Measurements from ENCODE around the gene PIPOX. TPM values are rescaled to one million over a fixed set of nuclear protein-coding genes. Genes with fewer than 3 reads are reported as not detected.

Gene PIPOX
- total RNA-seq, 1 donor from 2014 or later, result 4.1 TPM

DNA sequence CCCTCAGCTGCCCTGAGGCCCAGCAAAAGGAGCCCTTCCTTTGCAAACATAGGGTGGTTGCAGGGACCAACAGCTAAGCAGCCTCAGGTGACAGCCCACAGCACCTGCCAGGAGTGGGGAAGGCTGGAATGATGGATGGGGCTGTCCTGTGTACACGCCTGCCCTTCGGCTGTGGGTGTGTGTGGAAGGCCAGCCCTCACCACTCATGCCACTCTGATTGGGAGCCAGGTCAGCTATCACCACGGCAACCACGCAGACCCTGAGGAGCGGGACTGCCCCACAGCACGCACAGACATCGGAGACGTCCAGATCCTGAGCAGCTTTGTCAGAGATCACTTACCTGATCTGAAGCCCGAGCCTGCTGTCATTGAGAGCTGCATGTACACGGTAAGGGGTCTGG lies 11.9 kb downstream of the PIPOX start:
- no peaks in the 10 kb centered on the region for H3K36me3 Mint-ChIP-seq
- H3K27me3 Mint-ChIP-seq (ENCODE audit: low read depth), result peaks cover 42% of the 10 kb centered on the region
- DNase-seq (ENCODE audit: low spot score in 2 of 2, unreplicated experiment in 2 of 2), result no peak
- H3K9me3 Mint-ChIP-seq, result no peaks in the 10 kb centered on the region
- H3K4me3 Mint-ChIP-seq, result no peak overlapping the region
- no peak for TF ChIP-seq CTCF (IDR thresholded peaks at IDR 0.05; ENCODE audit: unreplicated experiment)
- peaks cover 10% of the 10 kb centered on the region for H3K4me1 Mint-ChIP-seq
- no peak overlapping the region for H3K27ac Mint-ChIP-seq

GRCh38 chr17:29057361-29057760 lies 14.4 kb downstream of the PIPOX start:
- H3K4me3 Mint-ChIP-seq, result no peak overlapping the region
- no peaks in the 10 kb centered on the region for H3K36me3 Mint-ChIP-seq
- H3K4me1 Mint-ChIP-seq, result peaks cover 26% of the 10 kb centered on the region
- DNase-seq (ENCODE audit: low spot score in 2 of 2, unreplicated experiment in 2 of 2), result no peak
- no peak overlapping the region for H3K27ac Mint-ChIP-seq
- H3K9me3 Mint-ChIP-seq, result no peaks in the 10 kb centered on the region
- H3K27me3 Mint-ChIP-seq (ENCODE audit: low read depth), result peaks cover 34% of the 10 kb centered on the region
- TF ChIP-seq CTCF (IDR thresholded peaks at IDR 0.05; ENCODE audit: unreplicated experiment), result no peak

- Mint-ChIP-seq H3K4me3 (no peak overlapping the region), H3K27ac (no peak overlapping the region), H3K9me3 (no peaks in the 10 kb centered on the region), H3K27me3 (ENCODE audit: low read depth) (peaks cover 31% of the 10 kb centered on the region), H3K4me1 (peaks cover 26% of the 10 kb centered on the region), H3K36me3 (no peaks in the 10 kb centered on the region)
- TF ChIP-seq CTCF (IDR thresholded peaks at IDR 0.05; ENCODE audit: unreplicated experiment), result no peak
- no peak for DNase-seq (ENCODE audit: low spot score in 2 of 2, unreplicated experiment in 2 of 2)
These were observed 15.4 kb downstream of the PIPOX start for GRCh38 chr17:29058391-29058790.

DNA sequence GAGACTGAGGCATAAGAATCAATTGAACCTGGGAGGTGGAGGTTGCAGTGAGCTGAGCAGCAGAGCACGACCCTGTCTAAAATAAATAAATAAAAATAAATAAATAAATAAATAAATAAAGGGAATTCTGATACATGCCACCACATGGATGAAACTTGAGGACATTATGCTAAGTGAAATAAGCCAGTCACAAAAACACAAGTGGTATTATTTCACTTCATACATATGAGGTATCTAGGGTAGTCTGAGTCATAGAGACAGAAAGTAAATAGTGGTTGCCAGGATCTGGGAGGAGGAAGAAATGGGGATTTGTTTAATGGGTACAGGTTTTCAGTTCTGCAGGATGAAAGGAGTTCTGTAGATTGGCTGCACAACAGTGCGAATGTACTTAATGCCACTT lies 16.3 kb downstream of the PIPOX start:
- no peak for DNase-seq (ENCODE audit: low spot score in 2 of 2, unreplicated experiment in 2 of 2)
- H3K4me3 Mint-ChIP-seq, result no peak overlapping the region
- H3K36me3 Mint-ChIP-seq, result no peaks in the 10 kb centered on the region
- TF ChIP-seq CTCF (IDR thresholded peaks at IDR 0.05; ENCODE audit: unreplicated experiment), result no peak
- H3K27ac Mint-ChIP-seq, result no peak overlapping the region
- peaks cover 25% of the 10 kb centered on the region for H3K4me1 Mint-ChIP-seq
- no peaks in the 10 kb centered on the region for H3K9me3 Mint-ChIP-seq
- peaks cover 33% of the 10 kb centered on the region for H3K27me3 Mint-ChIP-seq (ENCODE audit: low read depth)

- H3K27me3 Mint-ChIP-seq (ENCODE audit: low read depth), result peaks cover 29% of the 10 kb centered on the region
- H3K4me1 Mint-ChIP-seq, result peaks cover 16% of the 10 kb centered on the region
- H3K4me3 Mint-ChIP-seq, result no peak overlapping the region
These were observed 17.5 kb downstream of the PIPOX start for GRCh38 chr17:29060475-29060874.

More at GRCh38 chr17:29060475-29060874, 17.5 kb downstream of the PIPOX start:
- H3K27ac Mint-ChIP-seq, result peak overlapping the region; percentile 68
- H3K9me3 Mint-ChIP-seq, result no peaks in the 10 kb centered on the region
- H3K36me3 Mint-ChIP-seq, result no peaks in the 10 kb centered on the region
- no peak for TF ChIP-seq CTCF (IDR thresholded peaks at IDR 0.05; ENCODE audit: unreplicated experiment)
- DNase-seq (ENCODE audit: low spot score in 2 of 2, unreplicated experiment in 2 of 2), result no peak
